Fibroblast of pulmonary artery (primary cell): ENCODE data around the gene TMEM244.

Experiments used
- DNase-seq: peaks from one replicate; pipeline ENCODE4 v3.0.0-alpha.2; 2010; ENCODE audit warnings: low read depth
- H3K4me3 ChIP-seq: replicated peaks from 2 replicates; pipeline ENCODE4 v1.5.1; 2011; ENCODE audit warnings: low read depth, mild to moderate bottlenecking, control low read depth, low read length, moderate library complexity
- TF ChIP-seq, protein P1 (sequence below): IDR thresholded peaks from 2 replicates; pipeline ENCODE4 v1.5.1; 2011; ENCODE audit warnings: mild to moderate bottlenecking, control low read depth, low read length, inconsistent platforms; ENCODE audit errors: missing control alignments

Gene TMEM244

DNA sequence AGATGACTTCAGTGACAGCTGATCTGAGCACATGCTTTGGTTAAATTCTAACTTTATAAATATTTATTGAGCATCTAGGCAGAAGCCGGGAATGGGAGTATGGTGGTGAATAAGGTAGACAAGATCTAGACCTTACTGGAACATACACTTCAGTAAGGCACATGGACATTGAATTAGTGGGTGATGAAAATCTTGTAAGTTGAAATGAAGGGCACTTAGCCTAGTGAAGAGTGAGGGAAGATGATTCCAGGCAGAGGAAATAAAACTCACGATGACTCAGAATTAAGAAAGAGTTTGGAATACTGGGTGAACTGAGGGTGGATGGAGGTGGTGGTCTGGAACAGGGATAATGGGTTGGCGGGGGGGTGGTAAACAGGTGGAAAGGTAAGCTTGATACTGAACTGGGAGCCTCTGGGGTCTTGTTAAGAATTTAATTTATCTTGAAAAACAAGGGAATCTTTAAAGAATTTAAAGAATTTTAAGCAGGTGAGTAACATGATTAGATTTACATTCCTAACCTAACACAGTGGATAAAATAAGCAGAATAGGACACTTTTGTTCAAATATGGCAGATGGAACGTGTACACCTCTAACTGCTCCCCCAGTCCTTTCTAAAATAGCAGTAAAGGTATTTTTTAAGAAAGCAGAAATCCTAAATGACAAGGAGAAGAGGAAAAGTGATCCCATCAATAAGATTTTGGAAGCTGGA lies 75.9 kb downstream of the TMEM244 start:
- TF ChIP-seq, protein P1, sequence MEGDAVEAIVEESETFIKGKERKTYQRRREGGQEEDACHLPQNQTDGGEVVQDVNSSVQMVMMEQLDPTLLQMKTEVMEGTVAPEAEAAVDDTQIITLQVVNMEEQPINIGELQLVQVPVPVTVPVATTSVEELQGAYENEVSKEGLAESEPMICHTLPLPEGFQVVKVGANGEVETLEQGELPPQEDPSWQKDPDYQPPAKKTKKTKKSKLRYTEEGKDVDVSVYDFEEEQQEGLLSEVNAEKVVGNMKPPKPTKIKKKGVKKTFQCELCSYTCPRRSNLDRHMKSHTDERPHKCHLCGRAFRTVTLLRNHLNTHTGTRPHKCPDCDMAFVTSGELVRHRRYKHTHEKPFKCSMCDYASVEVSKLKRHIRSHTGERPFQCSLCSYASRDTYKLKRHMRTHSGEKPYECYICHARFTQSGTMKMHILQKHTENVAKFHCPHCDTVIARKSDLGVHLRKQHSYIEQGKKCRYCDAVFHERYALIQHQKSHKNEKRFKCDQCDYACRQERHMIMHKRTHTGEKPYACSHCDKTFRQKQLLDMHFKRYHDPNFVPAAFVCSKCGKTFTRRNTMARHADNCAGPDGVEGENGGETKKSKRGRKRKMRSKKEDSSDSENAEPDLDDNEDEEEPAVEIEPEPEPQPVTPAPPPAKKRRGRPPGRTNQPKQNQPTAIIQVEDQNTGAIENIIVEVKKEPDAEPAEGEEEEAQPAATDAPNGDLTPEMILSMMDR: no peak
- DNase-seq: peak; percentile 14
- no peak overlapping the region for H3K4me3 ChIP-seq
